Mucosa of gallbladder (tissue), 1 donor: ENCODE measurements around the gene TMEM81. TPM values are rescaled to one million over a fixed set of nuclear protein-coding genes. Genes with fewer than 3 reads are reported as not detected.

ENCODE experiments used
- DNase-seq: peaks from one replicate; pipeline ENCODE4 v3.0.0-alpha.2; 2020; ENCODE audit warnings: low spot score
- total RNA-seq: library from RNA; stranded (reverse); gene quantifications from one replicate; pipeline ENCODE4 v1.2.1, GENCODE V29; 2021
- donor health status: DM: no; HTN: no; CAD: no.

Gene TMEM81
- total RNA-seq, 1 donor from 2014 or later = 3.8 TPM

GRCh38 chr1:205077158-205077933 lies 6.9 kb downstream of the TMEM81 start:
- no peak for DNase-seq

- DNase-seq = no peak
Measured at GRCh38 chr1:205076245-205076761, 8.0 kb downstream of the TMEM81 start.

DNA sequence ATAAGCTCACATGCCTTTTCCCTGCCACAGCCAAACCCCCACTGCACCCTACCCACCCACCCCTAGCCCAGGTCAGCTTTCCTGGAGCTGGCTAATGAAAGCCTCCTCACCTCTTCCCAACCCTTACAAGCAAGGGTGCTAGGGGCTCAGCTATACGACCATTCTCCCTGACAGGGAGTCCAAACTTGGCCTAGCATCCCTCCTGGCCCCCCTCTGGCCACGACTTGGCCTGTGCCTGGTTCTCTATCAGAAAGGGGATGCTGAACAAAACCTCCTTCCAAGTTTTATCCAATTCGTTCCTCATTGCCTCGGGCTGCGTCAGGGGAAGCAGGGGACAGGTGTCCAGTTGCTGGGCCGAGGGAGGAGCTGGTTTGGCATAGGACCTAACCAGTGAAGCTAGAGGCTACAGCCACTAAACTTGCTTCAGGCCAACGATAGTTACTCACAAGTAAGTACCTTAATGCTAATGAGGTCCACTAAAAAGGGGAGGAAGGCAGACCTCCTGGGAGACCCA lies 8.6 kb downstream of the TMEM81 start:
- no peak for DNase-seq

DNA sequence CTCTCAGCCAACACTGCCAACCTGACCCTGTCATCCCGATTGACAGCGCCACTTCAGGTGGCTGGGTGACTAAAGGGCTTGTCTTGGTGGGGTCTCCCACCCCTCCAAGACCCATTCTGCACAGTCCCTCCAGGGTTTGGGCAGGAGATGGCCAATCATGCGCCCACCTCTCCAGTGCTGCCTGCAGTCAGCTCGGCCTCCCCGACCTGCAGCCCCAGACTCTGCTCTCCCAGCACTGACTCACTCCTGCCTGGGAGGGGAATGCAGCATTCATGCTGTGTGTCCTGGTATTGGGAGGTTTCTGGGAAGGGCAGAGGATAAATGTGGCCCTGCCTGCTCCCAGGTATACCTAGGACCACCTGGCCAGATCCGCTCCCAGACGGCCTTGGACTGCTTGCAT lies 9.7 kb downstream of the TMEM81 start:
- DNase-seq = no peak

GRCh38 chr1:205074084-205074483 lies 10.2 kb downstream of the TMEM81 start:
- no peak for DNase-seq

GRCh38 chr1:205073511-205073910 lies 10.7 kb downstream of the TMEM81 start:
- no peak for DNase-seq

DNA sequence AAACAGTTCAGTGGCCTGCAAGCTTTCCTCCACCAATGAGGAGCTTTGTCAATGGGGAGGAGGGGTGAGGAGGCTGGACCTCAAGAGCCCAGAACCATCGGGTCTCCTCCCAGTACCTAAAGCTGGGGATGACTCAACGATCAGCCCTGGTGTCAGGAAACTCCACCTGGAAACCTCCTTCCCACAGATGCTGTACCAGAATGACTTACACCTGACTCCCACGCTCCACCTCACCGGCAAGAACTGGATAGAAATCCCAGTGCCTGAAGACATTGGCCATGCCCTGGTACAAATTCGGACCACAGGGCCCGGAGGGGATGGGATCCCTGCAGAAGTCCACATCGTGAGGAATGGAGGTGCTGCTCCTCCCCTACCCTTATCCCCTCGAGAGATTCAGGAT lies 11.4 kb downstream of the TMEM81 start:
- DNase-seq = no peak

DNA sequence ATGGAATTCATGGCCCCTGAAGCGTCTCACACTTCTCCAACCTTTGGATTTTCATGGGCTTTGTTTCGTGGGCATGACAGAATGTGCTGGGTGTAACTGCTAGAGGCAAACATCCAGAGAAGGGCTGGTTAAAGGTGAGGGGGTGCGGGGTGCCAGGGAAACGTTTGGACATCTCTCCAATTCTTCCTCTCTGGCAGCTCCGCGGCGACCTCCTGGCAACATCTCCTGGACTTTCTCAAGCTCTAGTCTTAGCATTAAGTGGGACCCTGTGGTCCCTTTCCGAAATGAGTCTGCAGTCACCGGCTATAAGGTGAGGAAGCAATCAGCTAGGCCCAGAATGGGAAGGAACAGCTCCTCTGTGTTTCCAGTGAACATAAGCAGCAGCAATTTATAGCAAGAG lies 12.0 kb downstream of the TMEM81 start:
- DNase-seq = no peak

GRCh38 chr1:205071801-205072200 lies 12.5 kb downstream of the TMEM81 start:
- no peak for DNase-seq

DNA sequence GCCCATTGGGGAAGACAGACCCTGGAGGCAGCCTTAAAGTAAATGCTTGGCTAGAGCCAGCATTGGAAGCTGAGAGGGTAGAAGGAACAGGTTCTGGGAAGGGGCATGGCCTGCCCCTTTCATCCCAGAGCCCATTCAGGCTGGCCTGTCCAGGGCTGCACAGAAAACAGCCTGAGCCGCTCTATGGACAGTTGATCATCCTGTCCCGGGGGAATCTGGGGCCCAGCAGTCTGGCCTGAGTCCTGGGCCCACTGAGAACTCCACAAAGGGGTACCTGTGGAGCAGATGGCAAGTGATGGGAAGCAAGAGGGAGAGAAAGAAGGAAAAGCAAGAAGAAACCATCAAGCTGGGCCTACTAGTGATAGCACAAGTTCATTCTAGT lies 13.2 kb downstream of the TMEM81 start:
- no peak for DNase-seq

- no peak for DNase-seq
Measured at GRCh38 chr1:205069371-205070125, 14.7 kb downstream of the TMEM81 start.

GRCh38 chr1:205068457-205069040 lies 15.7 kb downstream of the TMEM81 start:
- no peak for DNase-seq

DNA sequence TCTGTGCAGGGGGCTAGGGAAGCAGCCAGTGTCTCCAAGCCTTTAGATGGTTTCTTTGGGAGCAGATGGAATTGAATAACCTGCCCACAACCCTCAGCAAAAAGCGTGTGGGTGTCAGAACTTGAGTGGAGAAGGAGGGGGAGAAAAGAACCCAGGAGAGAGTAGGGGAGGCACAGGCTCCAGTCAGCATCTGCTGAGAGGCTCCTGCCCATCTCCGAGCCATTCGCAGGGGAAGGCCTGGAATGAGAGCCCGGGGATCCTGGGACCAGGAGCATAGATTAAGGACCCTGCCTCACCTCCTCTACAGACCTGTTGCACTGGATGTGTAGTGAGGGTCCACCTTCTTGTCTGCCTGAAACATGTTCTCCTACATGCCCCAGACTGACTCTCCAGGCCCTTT lies 16.3 kb downstream of the TMEM81 start:
- DNase-seq = no peak

DNA sequence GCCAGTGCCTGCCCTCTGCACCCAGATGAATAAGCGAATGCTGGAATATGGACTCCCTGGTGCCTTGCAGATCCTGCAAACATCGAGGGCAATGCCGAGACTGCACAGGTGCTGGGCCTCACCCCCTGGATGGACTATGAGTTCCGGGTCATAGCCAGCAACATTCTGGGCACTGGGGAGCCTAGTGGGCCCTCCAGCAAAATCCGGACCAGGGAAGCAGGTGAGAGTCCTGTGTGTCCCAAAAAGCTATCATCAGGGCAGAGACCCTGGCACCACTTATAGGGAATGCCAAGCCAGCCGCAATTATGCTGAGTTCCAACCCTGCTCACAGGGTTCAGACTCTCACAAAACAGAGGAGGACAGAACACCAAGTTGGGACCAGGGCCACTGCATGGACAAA lies 17.2 kb downstream of the TMEM81 start:
- no peak for DNase-seq

GRCh38 chr1:205066141-205066818 lies 18.0 kb downstream of the TMEM81 start:
- DNase-seq = no peak

GRCh38 chr1:205065666-205066065 lies 18.6 kb downstream of the TMEM81 start:
- no peak for DNase-seq

- no peak for DNase-seq
Measured at GRCh38 chr1:205064741-205065316, 19.4 kb downstream of the TMEM81 start.

- no peak for DNase-seq
Measured at GRCh38 chr1:205064301-205064700, 20.0 kb downstream of the TMEM81 start.

DNA sequence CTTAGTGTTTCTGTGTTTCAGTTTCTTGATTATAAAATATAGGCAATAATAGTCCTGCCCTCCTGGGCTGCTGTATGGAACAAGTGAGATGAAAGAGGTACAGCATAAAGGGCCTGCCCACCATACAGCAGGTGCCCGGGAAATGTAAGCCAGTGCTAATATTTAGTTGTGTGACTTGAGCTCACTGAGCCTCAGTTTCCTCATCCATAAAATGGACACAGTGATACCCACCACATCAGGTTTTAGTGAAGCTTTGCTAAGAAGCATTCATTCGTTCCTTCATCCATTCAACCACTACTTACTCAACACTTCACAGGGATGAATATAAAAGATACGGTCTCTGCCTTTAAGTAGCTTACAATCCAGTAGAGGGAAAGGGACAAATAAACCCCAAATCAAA lies 21.4 kb downstream of the TMEM81 start:
- DNase-seq = no peak

DNA sequence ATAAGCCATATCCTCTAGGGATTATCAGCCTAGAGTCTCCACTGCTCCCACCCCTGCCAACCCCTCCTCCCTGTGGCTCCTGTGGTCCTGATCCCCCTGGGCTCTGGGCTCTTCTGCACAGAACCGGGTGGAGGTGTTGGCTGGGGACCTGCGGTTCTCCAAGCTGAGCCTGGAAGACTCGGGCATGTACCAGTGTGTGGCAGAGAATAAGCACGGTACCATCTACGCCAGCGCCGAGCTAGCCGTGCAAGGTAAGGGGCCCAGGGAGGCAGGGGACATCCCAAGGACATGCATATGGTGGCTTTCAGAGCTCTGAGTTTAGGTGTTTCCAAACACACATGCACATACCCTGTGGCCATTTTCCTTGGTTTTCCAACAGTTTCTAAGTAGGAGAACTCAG lies 21.9 kb downstream of the TMEM81 start:
- DNase-seq = no peak

DNA sequence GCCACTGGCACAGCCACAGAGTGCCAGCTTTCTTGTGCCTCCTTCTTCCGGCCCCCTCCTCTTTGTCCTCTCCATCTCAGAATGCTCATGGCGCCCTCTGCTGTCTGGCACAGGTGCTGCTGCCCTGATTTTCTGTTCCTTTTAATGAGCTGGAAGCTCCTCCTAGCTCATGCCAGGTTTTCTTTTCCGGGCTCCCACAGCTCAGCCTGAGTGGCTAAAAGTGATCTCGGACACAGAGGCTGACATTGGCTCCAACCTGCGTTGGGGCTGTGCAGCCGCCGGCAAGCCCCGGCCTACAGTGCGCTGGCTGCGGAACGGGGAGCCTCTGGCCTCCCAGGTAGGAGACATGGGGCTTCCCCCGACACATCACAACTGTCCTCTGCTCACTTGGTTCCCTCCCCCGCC lies 22.6 kb downstream of the TMEM81 start:
- peak; percentile 74 for DNase-seq

- no peak for DNase-seq
Measured at GRCh38 chr1:205061227-205061626, 23.0 kb downstream of the TMEM81 start.
